Gastroesophageal sphincter (tissue), 3 donors: ENCODE data around the gene KCMF1.

Source experiments
- CTCF ChIP-seq, 4 experiments: fragments of 200-600 bp in 2 of 4; fragments of 450-650 bp in 2 of 4; sonication (generic) in 1 of 4; IDR thresholded peaks; one replicate each; pipeline ENCODE4 v1.5.1; 2017 to 2019; ENCODE audit warnings: antibody characterized with exemption in 4 of 4, mild to moderate bottlenecking in 2 of 4, moderate library complexity in 2 of 4
- POLR2AphosphoS5 ChIP-seq: sonication (generic); formaldehyde crosslinking; IDR thresholded peaks from one replicate; pipeline ENCODE4 v1.6.1; 2017; ENCODE audit warnings: antibody characterized with exemption

GRCh38 chr2:85008252-85008651 is 37.3 kb downstream of the KCMF1 start:
- TF ChIP-seq CTCF (IDR thresholded peaks at IDR 0.05) (no peak), POLR2AphosphoS5 (no peak)
